NT2/D1 (cell line): ENCODE data around the gene ACTR2.

Experiments
- SUZ12 ChIP-seq: IDR thresholded peaks from 2 replicates; pipeline ENCODE4 v1.6.1; 2011; ENCODE audit not compliant: insufficient read length, insufficient read depth; ENCODE audit errors: extremely low read depth
- YY1 ChIP-seq: IDR thresholded peaks from 2 replicates; pipeline ENCODE4 v1.6.1; 2011; ENCODE audit not compliant: insufficient read length, insufficient read depth
- ZNF274 ChIP-seq: IDR thresholded peaks from 2 replicates; pipeline ENCODE4 v1.6.1; 2011; ENCODE audit warnings: mild to moderate bottlenecking, low read depth, low read length

DNA sequence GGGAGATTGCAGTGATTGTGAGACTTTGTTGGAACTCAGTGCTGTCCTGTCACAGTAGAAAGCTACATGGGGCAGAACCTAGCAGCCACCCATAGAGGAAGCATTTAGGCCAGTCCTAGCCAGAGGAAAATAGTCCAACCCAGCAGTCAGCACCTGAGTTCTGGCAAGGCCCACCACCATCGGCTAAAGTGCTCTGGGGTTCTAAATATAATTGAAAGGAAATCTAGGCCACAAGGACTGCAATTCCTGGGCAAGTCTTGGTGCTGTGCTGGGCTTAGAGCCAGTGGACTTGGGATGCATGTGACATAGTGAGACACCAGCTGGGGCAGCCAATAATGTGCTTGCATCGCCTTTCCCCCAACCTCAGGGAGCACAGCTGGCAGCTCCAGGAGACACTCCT, 28.9 kb upstream of the ACTR2 start:
- no peak for TF ChIP-seq ZNF274
- TF ChIP-seq SUZ12, result no peak
- no peak for TF ChIP-seq YY1
